D721Med (cell line): ENCODE data around the gene LAMB1.
"Not testable (repeated sequence)": the region's sequence is repeated elsewhere in the genome, so short reads cannot be mapped to it uniquely, and the experiment has no call there.

ENCODE experiments used
- DNase-seq: peaks from one replicate; pipeline ENCODE4 v3.0.0; 2011; ENCODE audit warnings: low spot score; ENCODE audit not compliant: insufficient read length
- FAIRE-seq: peaks from 2 replicates; lab custom pipeline; 2011; peaks lifted over from hg19 to GRCh38; lab: Jason Lieb, UNC
- CTCF ChIP-seq: IDR thresholded peaks from 2 replicates; pipeline ENCODE4 v1.5.1; 2012; ENCODE audit warnings: mild to moderate bottlenecking, control low read depth; ENCODE audit not compliant: insufficient read depth; ENCODE audit errors: missing control alignments

LAMB1 gene

GRCh38 chr7:107932805-107933204 lies 70.2 kb downstream of the LAMB1 start:
- FAIRE-seq: no peak
- DNase-seq: no peak
- TF ChIP-seq CTCF: no peak

GRCh38 chr7:107931740-107932515 lies 71.0 kb downstream of the LAMB1 start:
- no peak for FAIRE-seq

GRCh38 chr7:107926481-107926880 lies 76.5 kb downstream of the LAMB1 start:
- no peak for DNase-seq
- FAIRE-seq: no peak
- TF ChIP-seq CTCF: no peak

More at GRCh38 chr7:107931740-107932515, 71.0 kb downstream of the LAMB1 start:
- no peak for DNase-seq
- TF ChIP-seq CTCF: no peak

GRCh38 chr7:107924841-107925504 lies 78.0 kb downstream of the LAMB1 start:
- no peak for FAIRE-seq
- no peak for TF ChIP-seq CTCF

GRCh38 chr7:107922886-107923285 lies 80.1 kb downstream of the LAMB1 start:
- no peak for FAIRE-seq
- DNase-seq: no peak
- TF ChIP-seq CTCF: no peak

More at GRCh38 chr7:107924841-107925504, 78.0 kb downstream of the LAMB1 start:
- DNase-seq: no peak

GRCh38 chr7:107921826-107922225 lies 81.1 kb downstream of the LAMB1 start:
- not testable (repeated sequence) for FAIRE-seq, DNase-seq

- FAIRE-seq (no peak), DNase-seq (no peak)
- TF ChIP-seq CTCF: no peak
Measured at GRCh38 chr7:107920048-107920772, 82.8 kb downstream of the LAMB1 start.
